ENCODE results near the gene N4BP2L2. TPM values are rescaled to one million over a fixed set of nuclear protein-coding genes. Genes with fewer than 3 reads are reported as not detected.

The N4BP2L2 gene
- total and polyA plus RNA-seq, 2 of the 13 experiments (the other 11 are each of a cell fraction or from before 2014, with no cell fraction given): 58.9 to 81.2 TPM

DNA sequence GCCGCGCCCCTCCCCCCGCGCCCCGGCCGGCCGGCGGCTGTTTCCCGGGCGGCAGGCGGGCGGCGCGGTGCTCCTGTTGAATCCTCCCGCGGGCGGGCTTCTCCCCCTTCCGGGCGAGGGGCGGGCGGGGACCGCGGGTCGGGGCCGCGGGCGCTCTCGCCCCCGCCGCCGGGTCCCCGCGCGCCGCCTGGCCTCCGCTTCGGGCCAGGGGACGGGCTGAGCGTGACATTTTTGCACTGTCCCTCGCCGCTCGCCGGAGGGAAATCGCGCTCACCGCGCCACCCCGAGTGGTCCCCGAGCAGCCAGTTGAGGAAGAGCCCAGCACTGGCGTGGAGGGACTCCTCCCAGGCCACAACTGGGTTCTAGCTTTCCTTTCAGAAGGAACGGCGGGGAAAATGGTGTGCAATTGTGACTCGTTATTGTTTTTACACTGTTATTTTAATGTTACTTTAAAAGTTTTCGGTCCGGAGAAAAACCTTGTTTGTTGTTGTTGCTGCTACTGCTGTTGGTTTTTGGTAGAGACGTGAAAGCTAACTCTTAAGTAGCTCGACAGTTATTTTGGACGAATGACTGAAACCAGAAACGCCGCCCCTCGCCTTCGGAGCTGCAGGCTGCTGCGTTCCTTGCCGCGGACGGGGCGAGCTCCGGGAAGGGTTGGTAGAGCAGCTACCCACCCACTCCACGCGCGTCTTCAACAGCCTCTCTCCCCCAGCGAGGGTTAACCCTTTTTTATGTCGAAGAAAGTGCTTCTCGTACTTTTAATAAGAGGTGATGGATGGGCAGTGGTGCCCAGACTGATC lies 48.6 kb upstream of the N4BP2L2 start (continued):
- TF ChIP-seq BCL3 (CRISPR knock-in tag; IDR thresholded peaks at IDR 0.05) (peak; percentile 37; the same call in 1 of the 2 replicates), CSRNP1 (CRISPR knock-in tag; IDR thresholded peaks at IDR 0.05) (0 out of 2 replicates have a peak, but pooled peaks have one; percentile 47), PAWR (CRISPR knock-in tag; IDR thresholded peaks at IDR 0.05; ENCODE audit: borderline replicate concordance) (no peak), HOXA3 (CRISPR knock-in tag; IDR thresholded peaks at IDR 0.05) (0 out of 2 replicates have a peak, but pooled peaks have one; percentile 17), ZNF292 (CRISPR knock-in tag; IDR thresholded peaks at IDR 0.05; ENCODE audit: borderline replicate concordance, low read depth) (0 out of 2 replicates have a peak, but pooled peaks have one; percentile 30), SALL1 (CRISPR knock-in tag; IDR thresholded peaks at IDR 0.05) (peak; percentile 40; the same call in 1 of the 2 replicates), SKIL (CRISPR knock-in tag; IDR thresholded peaks at IDR 0.05; ENCODE audit: borderline replicate concordance) (no peak), RBFOX2 (IDR thresholded peaks at IDR 0.05; ENCODE audit: low read depth, low read length) (peak; percentile 55; the same call in 1 of the 2 replicates), SIN3A (IDR thresholded peaks at IDR 0.05; ENCODE audit: borderline replicate concordance, low read depth, low read length) (peak; percentile 9; the same call in 1 of the 2 replicates), ZNF263 (CRISPR knock-in tag; IDR thresholded peaks at IDR 0.05) (peak; percentile 96), CEBPG (CRISPR knock-in tag; IDR thresholded peaks at IDR 0.05) (0 out of 2 replicates have a peak, but pooled peaks have one; percentile 6), SRSF9 (IDR thresholded peaks at IDR 0.05; ENCODE audit: borderline replicate concordance, insufficient read depth, low read depth, low read length, poor library complexity, severe bottlenecking) (no peak), ZNF629 (CRISPR knock-in tag; conservative IDR thresholded peaks at IDR 0.05) (no peak), STAG1 (CRISPR knock-in tag; IDR thresholded peaks at IDR 0.05) (peak; percentile 18; the same call in 1 of the 2 replicates), SALL2 (CRISPR knock-in tag; IDR thresholded peaks at IDR 0.05) (no peak), MATR3 (CRISPR knock-in tag; IDR thresholded peaks at IDR 0.05) (no peak), PHF8 (CRISPR knock-in tag; IDR thresholded peaks at IDR 0.05) (0 out of 2 replicates have a peak, but pooled peaks have one; percentile 31), BRD4 (CRISPR knock-in tag; IDR thresholded peaks at IDR 0.05) (no peak)
- TF ChIP-seq, protein P1, sequence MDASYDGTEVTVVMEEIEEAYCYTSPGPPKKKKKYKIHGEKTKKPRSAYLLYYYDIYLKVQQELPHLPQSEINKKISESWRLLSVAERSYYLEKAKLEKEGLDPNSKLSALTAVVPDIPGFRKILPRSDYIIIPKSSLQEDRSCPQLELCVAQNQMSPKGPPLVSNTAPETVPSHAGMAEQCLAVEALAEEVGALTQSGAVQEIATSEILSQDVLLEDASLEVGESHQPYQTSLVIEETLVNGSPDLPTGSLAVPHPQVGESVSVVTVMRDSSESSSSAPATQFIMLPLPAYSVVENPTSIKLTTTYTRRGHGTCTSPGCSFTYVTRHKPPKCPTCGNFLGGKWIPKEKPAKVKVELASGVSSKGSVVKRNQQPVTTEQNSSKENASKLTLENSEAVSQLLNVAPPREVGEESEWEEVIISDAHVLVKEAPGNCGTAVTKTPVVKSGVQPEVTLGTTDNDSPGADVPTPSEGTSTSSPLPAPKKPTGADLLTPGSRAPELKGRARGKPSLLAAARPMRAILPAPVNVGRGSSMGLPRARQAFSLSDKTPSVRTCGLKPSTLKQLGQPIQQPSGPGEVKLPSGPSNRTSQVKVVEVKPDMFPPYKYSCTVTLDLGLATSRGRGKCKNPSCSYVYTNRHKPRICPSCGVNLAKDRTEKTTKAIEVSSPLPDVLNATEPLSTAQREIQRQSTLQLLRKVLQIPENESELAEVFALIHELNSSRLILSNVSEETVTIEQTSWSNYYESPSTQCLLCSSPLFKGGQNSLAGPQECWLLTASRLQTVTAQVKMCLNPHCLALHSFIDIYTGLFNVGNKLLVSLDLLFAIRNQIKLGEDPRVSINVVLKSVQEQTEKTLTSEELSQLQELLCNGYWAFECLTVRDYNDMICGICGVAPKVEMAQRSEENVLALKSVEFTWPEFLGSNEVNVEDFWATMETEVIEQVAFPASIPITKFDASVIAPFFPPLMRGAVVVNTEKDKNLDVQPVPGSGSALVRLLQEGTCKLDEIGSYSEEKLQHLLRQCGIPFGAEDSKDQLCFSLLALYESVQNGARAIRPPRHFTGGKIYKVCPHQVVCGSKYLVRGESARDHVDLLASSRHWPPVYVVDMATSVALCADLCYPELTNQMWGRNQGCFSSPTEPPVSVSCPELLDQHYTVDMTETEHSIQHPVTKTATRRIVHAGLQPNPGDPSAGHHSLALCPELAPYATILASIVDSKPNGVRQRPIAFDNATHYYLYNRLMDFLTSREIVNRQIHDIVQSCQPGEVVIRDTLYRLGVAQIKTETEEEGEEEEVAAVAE (CRISPR knock-in tag; IDR thresholded peaks at IDR 0.05; ENCODE audit: borderline replicate concordance): no peak
